DND-41 (cell line): ENCODE results near the gene EDC3.

Experiments
- EZH2 ChIP-seq: IDR thresholded peaks from 3 replicates; pipeline ENCODE4 v1.6.1; 2012; ENCODE audit warnings: borderline replicate concordance, low read depth, mild to moderate bottlenecking, moderate library complexity, low read length, inconsistent platforms; ENCODE audit not compliant: severe bottlenecking
- TF ChIP-seq, protein P1 (sequence below): IDR thresholded peaks from 2 replicates; pipeline ENCODE4 v1.5.1; 2012; ENCODE audit warnings: borderline replicate concordance, low read length, moderate library complexity, mild to moderate bottlenecking; ENCODE audit not compliant: poor library complexity, severe bottlenecking; ENCODE audit errors: extremely low read depth

DNA sequence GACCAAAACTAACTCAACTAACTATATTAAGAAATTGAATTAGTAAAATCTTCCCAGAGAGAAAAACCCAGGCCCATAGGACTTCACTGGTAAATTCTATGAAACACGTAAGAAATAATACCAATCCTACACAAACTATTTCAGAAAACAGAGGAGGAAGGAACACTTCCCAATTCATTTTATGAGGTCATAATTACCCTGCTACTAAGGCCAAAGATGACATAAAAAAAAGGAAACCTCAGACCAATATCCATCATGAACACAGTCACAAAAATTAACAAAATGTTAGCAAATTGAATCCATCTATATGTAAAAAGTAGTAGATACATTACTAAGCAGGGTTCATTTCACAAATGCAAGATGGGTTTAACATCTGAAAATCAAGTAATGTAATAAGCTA, 3.5 kb downstream of the EDC3 start:
- TF ChIP-seq, protein P1, sequence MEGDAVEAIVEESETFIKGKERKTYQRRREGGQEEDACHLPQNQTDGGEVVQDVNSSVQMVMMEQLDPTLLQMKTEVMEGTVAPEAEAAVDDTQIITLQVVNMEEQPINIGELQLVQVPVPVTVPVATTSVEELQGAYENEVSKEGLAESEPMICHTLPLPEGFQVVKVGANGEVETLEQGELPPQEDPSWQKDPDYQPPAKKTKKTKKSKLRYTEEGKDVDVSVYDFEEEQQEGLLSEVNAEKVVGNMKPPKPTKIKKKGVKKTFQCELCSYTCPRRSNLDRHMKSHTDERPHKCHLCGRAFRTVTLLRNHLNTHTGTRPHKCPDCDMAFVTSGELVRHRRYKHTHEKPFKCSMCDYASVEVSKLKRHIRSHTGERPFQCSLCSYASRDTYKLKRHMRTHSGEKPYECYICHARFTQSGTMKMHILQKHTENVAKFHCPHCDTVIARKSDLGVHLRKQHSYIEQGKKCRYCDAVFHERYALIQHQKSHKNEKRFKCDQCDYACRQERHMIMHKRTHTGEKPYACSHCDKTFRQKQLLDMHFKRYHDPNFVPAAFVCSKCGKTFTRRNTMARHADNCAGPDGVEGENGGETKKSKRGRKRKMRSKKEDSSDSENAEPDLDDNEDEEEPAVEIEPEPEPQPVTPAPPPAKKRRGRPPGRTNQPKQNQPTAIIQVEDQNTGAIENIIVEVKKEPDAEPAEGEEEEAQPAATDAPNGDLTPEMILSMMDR = no peak
- no peak for TF ChIP-seq EZH2
